PC-3 (cell line): Measurements from ENCODE around the gene KLHL36. TPM values are rescaled to one million over a fixed set of nuclear protein-coding genes. Genes with fewer than 3 reads are reported as not detected.

Experiments used
- ATAC-seq: fragments of 200-7000 bp; cut with Tn5 transposase; 2 replicates; pipeline ENCODE4 v1.9.1; 2020; ENCODE audit warnings: mild to moderate bottlenecking, moderate library complexity
- BruUV-seq: library from RNA; stranded (reverse); fragments of 400-500 nt; replicated peaks from 2 replicates; lab custom pipeline; 2021; lab: Mats Ljungman, UMichigan
- CTCF ChIA-PET: fragments of 300-600 bp; sonication (Branson Sonifier 250); formaldehyde crosslinking; loops from one replicate; lab custom pipeline; 2022; ENCODE audit warnings: antibody characterized with exemption; lab: Charles Lee
- POLR2A ChIA-PET: fragments of 300-600 bp; sonication (Branson Sonifier 250); formaldehyde crosslinking; loops from one replicate; lab custom pipeline; 2022; ENCODE audit warnings: antibody characterized with exemption; ENCODE audit not compliant: unreplicated experiment; lab: Charles Lee
- DNase-seq: peaks from one replicate; pipeline ENCODE4 v3.0.0-alpha.2; 2015
- H2AFZ ChIP-seq: fragments of 300-600 bp; sonication (generic); 2 replicates; pipeline ENCODE4 v1.6.0; 2016; ENCODE audit warnings: antibody characterized with exemption, low read length
- H3F3A ChIP-seq: fragments of 300-600 bp; sonication (generic); one replicate; pipeline ENCODE4 v1.6.0; 2017; ENCODE audit warnings: antibody characterized with exemption, low read length, control low read depth, mild to moderate bottlenecking; ENCODE audit not compliant: unreplicated experiment
- H3K27ac ChIP-seq: fragments of 300-600 bp; sonication (generic); 2 replicates; pipeline ENCODE4 v1.5.1; 2016; ENCODE audit warnings: mild to moderate bottlenecking, low read length
- H3K27me3 ChIP-seq: fragments of 300-600 bp; sonication (generic); 2 replicates; pipeline ENCODE4 v1.6.1; 2016; ENCODE audit warnings: low read length, mixed read lengths
- H3K36me3 ChIP-seq: fragments of 300-600 bp; sonication (generic); 2 replicates; pipeline ENCODE4 v1.6.1; 2016; ENCODE audit warnings: low read depth, mixed run types, low read length, mixed read lengths
- H3K4me1 ChIP-seq: fragments of 300-600 bp; sonication (generic); 2 replicates; pipeline ENCODE4 v1.5.1; 2016; ENCODE audit warnings: low read length; ENCODE audit not compliant: insufficient read depth
- H3K4me2 ChIP-seq: fragments of 300-600 bp; sonication (generic); 2 replicates; pipeline ENCODE4 v1.6.0; 2016; ENCODE audit warnings: low read length
- H3K4me3 ChIP-seq: fragments of 300-600 bp; sonication (generic); 2 replicates; pipeline ENCODE4 v1.5.1; 2016; ENCODE audit warnings: mild to moderate bottlenecking, low read length, mixed read lengths
- H3K79me2 ChIP-seq: fragments of 300-600 bp; sonication (generic); 2 replicates; pipeline ENCODE4 v1.6.1; 2017; ENCODE audit warnings: low read length, mixed read lengths
- H3K9ac ChIP-seq: fragments of 300-600 bp; sonication (generic); 2 replicates; pipeline ENCODE4 v1.6.0; 2016; ENCODE audit warnings: mild to moderate bottlenecking, low read length
- H3K9me2 ChIP-seq: fragments of 300-600 bp; sonication (generic); replicated peaks from 2 replicates; pipeline ENCODE4 v1.6.1; 2016; ENCODE audit warnings: mixed run types, low read length, mixed read lengths
- H3K9me3 ChIP-seq: fragments of 300-600 bp; sonication (generic); 2 replicates; pipeline ENCODE4 v1.6.1; 2016; ENCODE audit warnings: low read length, mixed read lengths
- H4K20me1 ChIP-seq: fragments of 300-600 bp; sonication (generic); 2 replicates; pipeline ENCODE4 v1.6.1; 2016; ENCODE audit warnings: low read length, mixed read lengths
- EZH2 ChIP-seq: fragments of 300-600 bp; sonication (generic); IDR thresholded peaks from one replicate; pipeline ENCODE4 v1.6.1; 2017; ENCODE audit warnings: antibody characterized with exemption, mild to moderate bottlenecking, low read length; ENCODE audit not compliant: unreplicated experiment
- EZH2phosphoT487 ChIP-seq: fragments of 300-600 bp; sonication (generic); IDR thresholded peaks from 2 replicates; pipeline ENCODE4 v1.6.1; 2018; ENCODE audit warnings: mild to moderate bottlenecking, antibody characterized with exemption, low read length, borderline replicate concordance
- intact Hi-C: fragments of 100-400 bp; cut with micrococcal nuclease; formaldehyde crosslinking; loops from 2 replicates; pipeline ENCODE4 v1.9.0; 2023
- total RNA-seq: library from RNA; depleted of rRNA; stranded (reverse); fragments of >200 nt; gene quantifications from 2 replicates; pipeline ENCODE4 v1.2.3, GENCODE V29; 2014
- TF ChIP-seq, protein P1 (sequence below): fragments of 300-600 bp; sonication (generic); conservative IDR thresholded peaks from 2 replicates; pipeline ENCODE4 v1.5.1; 2017; ENCODE audit warnings: antibody characterized with exemption, low read depth, mild to moderate bottlenecking, low read length

Gene KLHL36
- total RNA-seq, 1 experiment from 2014 or later = 33.8 TPM

DNA sequence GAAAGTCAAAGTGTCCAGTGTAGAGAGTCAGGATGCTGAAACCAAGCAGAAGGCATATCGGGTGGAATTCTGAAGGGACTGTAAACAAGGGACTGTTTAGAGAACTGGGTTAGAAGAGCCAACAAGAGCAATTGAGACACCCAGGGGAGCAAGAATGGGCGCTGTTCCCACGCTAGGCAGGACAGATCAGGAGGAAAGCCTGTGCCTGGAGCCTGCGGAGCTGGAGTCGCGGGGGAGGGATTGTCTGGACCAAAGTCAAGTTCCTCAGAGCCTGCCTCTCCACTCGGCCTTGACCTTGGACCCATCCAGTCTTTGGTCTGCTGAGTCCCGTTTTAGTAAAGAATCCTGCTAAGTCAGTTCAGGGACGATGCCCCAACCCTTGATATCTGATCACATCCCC, 14.7 kb upstream of the KLHL36 start:
- no TSS peak for BruUV-seq
- intact Hi-C loops = no loop called here
- ChIA-PET POLR2A (no interaction called here), CTCF (no interaction called here)
- Histone ChIP-seq H3K9me2 (no peaks in the 10 kb centered on the region), H2AFZ (no peak overlapping the region), H3K36me3 (no peaks in the 10 kb centered on the region), H3K9ac (no peak overlapping the region), H3K4me3 (no peak overlapping the region), H3K79me2 (no peaks in the 10 kb centered on the region), H3K27ac (no peak overlapping the region), H4K20me1 (no peaks in the 10 kb centered on the region), H3F3A (no peaks in the 10 kb centered on the region), H3K4me1 (no peaks in the 10 kb centered on the region), H3K4me2 (no peak overlapping the region), H3K9me3 (no peaks in the 10 kb centered on the region), H3K27me3 (no peaks in the 10 kb centered on the region)
- ATAC-seq (no peak), DNase-seq (no peak)
- TF ChIP-seq, protein P1, sequence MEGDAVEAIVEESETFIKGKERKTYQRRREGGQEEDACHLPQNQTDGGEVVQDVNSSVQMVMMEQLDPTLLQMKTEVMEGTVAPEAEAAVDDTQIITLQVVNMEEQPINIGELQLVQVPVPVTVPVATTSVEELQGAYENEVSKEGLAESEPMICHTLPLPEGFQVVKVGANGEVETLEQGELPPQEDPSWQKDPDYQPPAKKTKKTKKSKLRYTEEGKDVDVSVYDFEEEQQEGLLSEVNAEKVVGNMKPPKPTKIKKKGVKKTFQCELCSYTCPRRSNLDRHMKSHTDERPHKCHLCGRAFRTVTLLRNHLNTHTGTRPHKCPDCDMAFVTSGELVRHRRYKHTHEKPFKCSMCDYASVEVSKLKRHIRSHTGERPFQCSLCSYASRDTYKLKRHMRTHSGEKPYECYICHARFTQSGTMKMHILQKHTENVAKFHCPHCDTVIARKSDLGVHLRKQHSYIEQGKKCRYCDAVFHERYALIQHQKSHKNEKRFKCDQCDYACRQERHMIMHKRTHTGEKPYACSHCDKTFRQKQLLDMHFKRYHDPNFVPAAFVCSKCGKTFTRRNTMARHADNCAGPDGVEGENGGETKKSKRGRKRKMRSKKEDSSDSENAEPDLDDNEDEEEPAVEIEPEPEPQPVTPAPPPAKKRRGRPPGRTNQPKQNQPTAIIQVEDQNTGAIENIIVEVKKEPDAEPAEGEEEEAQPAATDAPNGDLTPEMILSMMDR = no peak
- TF ChIP-seq EZH2phosphoT487 (no peak), EZH2 (no peak)

DNA sequence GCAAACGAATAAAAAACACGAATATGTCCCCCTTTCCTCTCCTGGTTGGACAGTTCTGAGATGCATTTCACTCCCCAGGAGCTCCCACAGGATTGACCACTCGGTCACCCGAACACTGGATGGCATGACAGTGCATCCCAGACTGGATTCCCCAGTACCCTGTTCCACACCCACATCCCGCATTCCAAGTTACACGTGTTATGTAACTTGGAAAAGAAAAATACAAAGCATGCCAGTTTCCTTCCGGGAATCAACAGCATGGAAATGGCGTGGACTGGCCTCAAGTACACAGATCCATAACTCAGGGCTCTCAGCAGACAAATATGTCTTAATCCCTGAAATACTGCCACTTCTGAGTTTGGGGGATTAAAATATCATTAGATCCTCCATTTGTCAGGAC, 12.6 kb upstream of the KLHL36 start:
- H3K9ac ChIP-seq = no peak overlapping the region
- H3K9me3 ChIP-seq = no peaks in the 10 kb centered on the region
- no peak overlapping the region for H2AFZ ChIP-seq
- ChIA-PET CTCF (no interaction called here), POLR2A (no interaction called here)
- no peaks in the 10 kb centered on the region for H3K79me2 ChIP-seq
- BruUV-seq = no TSS peak
- no peaks in the 10 kb centered on the region for H3K36me3 ChIP-seq
- H3F3A ChIP-seq = no peaks in the 10 kb centered on the region
- H3K4me3 ChIP-seq = no peak overlapping the region
- no peaks in the 10 kb centered on the region for H3K27me3 ChIP-seq
- H4K20me1 ChIP-seq = no peaks in the 10 kb centered on the region
- DNase-seq (no peak), ATAC-seq (no peak)
- no peak for TF ChIP-seq EZH2
- no peak for TF ChIP-seq EZH2phosphoT487
- TF ChIP-seq, protein P1 = no peak
- no peak overlapping the region for H3K27ac ChIP-seq
- intact Hi-C loops = no loop called here
- H3K4me2 ChIP-seq = no peak overlapping the region
- H3K4me1 ChIP-seq = no peaks in the 10 kb centered on the region
- no peaks in the 10 kb centered on the region for H3K9me2 ChIP-seq

DNA sequence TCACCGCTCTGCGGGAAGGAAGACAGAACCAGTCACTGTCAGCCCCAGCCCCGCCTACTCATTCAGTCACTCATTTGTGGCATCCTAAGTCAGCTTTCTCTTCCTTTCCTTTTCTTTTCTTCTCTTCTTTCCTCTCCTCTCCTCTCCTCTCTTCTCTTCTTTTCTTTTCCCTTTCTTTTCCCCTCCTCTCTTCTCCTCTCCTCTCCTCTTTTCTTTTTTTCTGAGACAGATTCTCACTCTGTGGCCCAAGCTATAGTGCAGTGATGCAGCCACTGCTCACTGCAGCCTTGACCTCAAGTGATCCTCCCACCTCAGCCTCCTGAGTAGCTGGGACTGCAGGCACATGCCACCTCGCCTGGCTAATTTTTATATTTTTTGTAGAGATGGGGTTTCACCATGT, 10.6 kb upstream of the KLHL36 start:
- no peak overlapping the region for H2AFZ ChIP-seq
- BruUV-seq = no TSS peak
- CTCF ChIA-PET = no interaction called here
- ATAC-seq = no peak
- no peaks in the 10 kb centered on the region for H3F3A ChIP-seq
- TF ChIP-seq, protein P1 = no peak
- no peak for TF ChIP-seq EZH2phosphoT487
- no peak for TF ChIP-seq EZH2
- peaks cover 15% of the 10 kb centered on the region for H3K4me1 ChIP-seq
- 0 out of 2 replicates have a peak, but pooled peaks cover 7% of the 10 kb centered on the region for H3K79me2 ChIP-seq
- H3K9me2 ChIP-seq = no peaks in the 10 kb centered on the region
- no peak overlapping the region for H3K27ac ChIP-seq
- DNase-seq = no peak
- intact Hi-C loops = no loop called here
- H3K4me3 ChIP-seq = no peak overlapping the region
- POLR2A ChIA-PET = no interaction called here
- no peak overlapping the region for H3K9ac ChIP-seq
- no peaks in the 10 kb centered on the region for H3K36me3 ChIP-seq
- H4K20me1 ChIP-seq = no peaks in the 10 kb centered on the region
- H3K9me3 ChIP-seq = no peaks in the 10 kb centered on the region
- H3K4me2 ChIP-seq = no peak overlapping the region
- no peaks in the 10 kb centered on the region for H3K27me3 ChIP-seq
